Glutamatergic neuron (in vitro differentiated cells): ENCODE results near the gene ANKRD10. TPM values are rescaled to one million over a fixed set of nuclear protein-coding genes. Genes with fewer than 3 reads are reported as not detected.

ENCODE experiments used
- DNase-seq: peaks from one replicate; pipeline ENCODE4 v3.0.0; 2022
- H3K27ac Mint-ChIP-seq: one replicate; pipeline ENCODE4 v1.8.0; 2020; ENCODE audit warnings: mild to moderate bottlenecking, mixed read lengths, inconsistent platforms; ENCODE audit not compliant: unreplicated experiment
- H3K27me3 Mint-ChIP-seq: one replicate; pipeline ENCODE4 v1.8.0; 2020; ENCODE audit warnings: mild to moderate bottlenecking, moderate library complexity, mixed read lengths, inconsistent platforms; ENCODE audit not compliant: unreplicated experiment
- H3K36me3 Mint-ChIP-seq: one replicate; pipeline ENCODE4 v1.8.0; 2020; ENCODE audit warnings: mild to moderate bottlenecking, mixed read lengths, inconsistent platforms; ENCODE audit not compliant: unreplicated experiment
- H3K4me1 Mint-ChIP-seq: one replicate; pipeline ENCODE4 v1.8.0; 2020; ENCODE audit warnings: mild to moderate bottlenecking, low read depth, mixed read lengths, inconsistent platforms; ENCODE audit not compliant: unreplicated experiment
- H3K4me3 Mint-ChIP-seq: one replicate; pipeline ENCODE4 v1.8.0; 2020; ENCODE audit warnings: mild to moderate bottlenecking, mixed read lengths, inconsistent platforms; ENCODE audit not compliant: unreplicated experiment
- H3K9me3 Mint-ChIP-seq: one replicate; pipeline ENCODE4 v1.8.0; 2020; ENCODE audit warnings: mild to moderate bottlenecking, moderate library complexity, mixed read lengths, inconsistent platforms; ENCODE audit not compliant: unreplicated experiment
- total RNA-seq: library from RNA; stranded (reverse); fragmentation: NEBNext Ultra II Directional; extraction: Animal tissue kit (Norgen Biotek cat#: 25700); gene quantifications from one replicate; pipeline ENCODE4 v1.2.1, GENCODE V29; 2021; ENCODE audit not compliant: unreplicated experiment
- TF ChIP-seq, protein P1 (sequence below): fragments of 200-600 bp; sonication (generic); IDR thresholded peaks from one replicate; pipeline ENCODE4 v1.5.0; 2021; ENCODE audit not compliant: partially characterized antibody, unreplicated experiment

The ANKRD10 gene
- total RNA-seq, 1 donor from 2014 or later: 188 TPM

DNA sequence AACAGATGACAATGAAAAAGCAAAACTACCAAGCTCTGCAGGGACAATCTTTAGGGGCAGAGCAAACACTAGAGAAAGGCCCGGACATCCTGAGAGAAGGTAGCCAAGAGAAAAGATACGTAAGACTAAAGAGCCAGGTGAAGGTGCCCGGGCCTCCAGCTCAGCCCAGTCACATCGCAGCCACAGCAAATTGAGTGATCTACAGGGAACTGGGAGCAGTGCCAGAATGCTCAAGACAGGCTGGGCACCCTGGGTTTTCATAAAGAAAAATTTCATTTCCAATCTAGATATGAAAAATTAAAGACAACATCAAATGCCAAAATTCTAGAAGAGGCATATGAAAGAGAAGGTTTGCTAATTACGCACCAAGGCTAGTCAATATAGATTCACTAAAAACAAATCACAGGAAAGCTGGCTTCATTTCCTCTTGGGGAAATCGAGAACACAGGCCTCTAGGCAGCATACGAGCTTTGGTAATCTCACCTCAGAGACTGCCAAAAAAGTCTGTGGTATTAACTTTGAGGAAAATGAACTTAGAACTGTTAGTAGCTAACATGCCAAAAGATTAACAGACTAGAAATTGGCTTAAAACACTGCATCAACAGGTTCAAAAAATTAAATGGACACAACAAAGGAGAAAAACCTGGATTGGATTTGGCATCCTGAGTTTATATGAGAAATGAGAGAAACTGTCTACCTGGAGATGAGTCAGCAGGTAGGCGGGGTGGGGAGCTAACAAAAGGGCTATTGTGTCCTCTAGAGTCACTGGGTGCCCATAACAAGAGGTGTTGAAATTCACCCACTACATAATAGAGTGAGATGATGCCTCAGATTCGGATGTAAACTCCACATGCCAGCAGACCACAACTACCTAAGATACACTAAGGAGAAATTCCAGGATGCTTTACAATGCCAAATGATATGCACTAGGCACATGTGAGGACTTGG lies 6.6 kb downstream of the ANKRD10 start:
- DNase-seq: no peak
- H3K4me3 Mint-ChIP-seq: no peak overlapping the region

DNA sequence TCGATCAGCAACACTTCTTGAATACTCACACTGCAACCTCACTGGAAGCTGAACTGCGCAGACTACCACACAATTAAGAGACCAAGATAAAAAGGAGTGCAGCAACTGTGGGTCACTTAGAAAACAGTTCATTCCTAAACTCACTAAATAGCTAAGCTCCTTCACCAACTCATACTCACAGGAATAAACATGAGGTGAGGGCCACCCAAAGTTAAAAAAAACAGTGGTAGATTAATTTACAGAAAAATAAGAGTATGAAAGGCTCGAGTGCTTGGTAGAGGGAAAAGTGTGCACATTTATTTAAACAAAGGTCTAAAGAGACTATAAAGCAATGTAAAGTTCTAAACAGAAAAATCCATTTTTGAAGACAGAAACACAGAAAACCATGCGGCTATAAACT lies 7.6 kb downstream of the ANKRD10 start:
- no peak overlapping the region for H3K27ac Mint-ChIP-seq

More for the DNA sequence above, 6.6 kb downstream of the ANKRD10 start:
- TF ChIP-seq, protein P1, sequence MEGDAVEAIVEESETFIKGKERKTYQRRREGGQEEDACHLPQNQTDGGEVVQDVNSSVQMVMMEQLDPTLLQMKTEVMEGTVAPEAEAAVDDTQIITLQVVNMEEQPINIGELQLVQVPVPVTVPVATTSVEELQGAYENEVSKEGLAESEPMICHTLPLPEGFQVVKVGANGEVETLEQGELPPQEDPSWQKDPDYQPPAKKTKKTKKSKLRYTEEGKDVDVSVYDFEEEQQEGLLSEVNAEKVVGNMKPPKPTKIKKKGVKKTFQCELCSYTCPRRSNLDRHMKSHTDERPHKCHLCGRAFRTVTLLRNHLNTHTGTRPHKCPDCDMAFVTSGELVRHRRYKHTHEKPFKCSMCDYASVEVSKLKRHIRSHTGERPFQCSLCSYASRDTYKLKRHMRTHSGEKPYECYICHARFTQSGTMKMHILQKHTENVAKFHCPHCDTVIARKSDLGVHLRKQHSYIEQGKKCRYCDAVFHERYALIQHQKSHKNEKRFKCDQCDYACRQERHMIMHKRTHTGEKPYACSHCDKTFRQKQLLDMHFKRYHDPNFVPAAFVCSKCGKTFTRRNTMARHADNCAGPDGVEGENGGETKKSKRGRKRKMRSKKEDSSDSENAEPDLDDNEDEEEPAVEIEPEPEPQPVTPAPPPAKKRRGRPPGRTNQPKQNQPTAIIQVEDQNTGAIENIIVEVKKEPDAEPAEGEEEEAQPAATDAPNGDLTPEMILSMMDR: no peak
- peaks cover 2% of the 10 kb centered on the region for H3K9me3 Mint-ChIP-seq
- H3K27ac Mint-ChIP-seq: no peak overlapping the region
- peaks cover 5% of the 10 kb centered on the region for H3K36me3 Mint-ChIP-seq
- H3K27me3 Mint-ChIP-seq: no peaks in the 10 kb centered on the region
- peaks cover 28% of the 10 kb centered on the region for H3K4me1 Mint-ChIP-seq

DNA sequence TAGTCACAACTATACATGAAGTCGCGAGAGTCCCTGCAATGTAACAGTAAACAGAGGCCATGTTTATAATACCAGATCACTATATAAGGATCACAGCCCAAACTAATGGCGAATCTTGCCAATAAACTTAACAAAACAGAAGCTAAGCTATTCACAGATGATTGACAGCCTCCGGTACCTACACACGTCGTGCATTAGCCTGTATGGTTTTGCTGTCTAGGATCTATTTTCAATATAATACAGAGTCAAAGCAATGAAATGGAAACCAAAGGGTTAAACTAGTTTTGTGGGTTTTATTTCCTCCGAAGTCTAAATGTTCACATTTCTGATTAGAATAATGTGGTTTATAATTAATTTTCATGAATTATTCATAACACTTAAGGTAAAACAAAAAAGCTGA lies 10.1 kb downstream of the ANKRD10 start:
- Mint-ChIP-seq H3K27me3 (no peaks in the 10 kb centered on the region), H3K4me3 (no peak overlapping the region), H3K27ac (no peak overlapping the region), H3K4me1 (peaks cover 9% of the 10 kb centered on the region), H3K36me3 (peaks cover 5% of the 10 kb centered on the region), H3K9me3 (no peaks in the 10 kb centered on the region)
- no peak for DNase-seq
- TF ChIP-seq, protein P1: no peak

More for the DNA sequence above, 7.6 kb downstream of the ANKRD10 start:
- TF ChIP-seq, protein P1: no peak
- Mint-ChIP-seq H3K4me1 (peaks cover 22% of the 10 kb centered on the region), H3K4me3 (no peak overlapping the region), H3K27me3 (no peaks in the 10 kb centered on the region), H3K9me3 (no peaks in the 10 kb centered on the region), H3K36me3 (peaks cover 5% of the 10 kb centered on the region)
- no peak for DNase-seq

DNA sequence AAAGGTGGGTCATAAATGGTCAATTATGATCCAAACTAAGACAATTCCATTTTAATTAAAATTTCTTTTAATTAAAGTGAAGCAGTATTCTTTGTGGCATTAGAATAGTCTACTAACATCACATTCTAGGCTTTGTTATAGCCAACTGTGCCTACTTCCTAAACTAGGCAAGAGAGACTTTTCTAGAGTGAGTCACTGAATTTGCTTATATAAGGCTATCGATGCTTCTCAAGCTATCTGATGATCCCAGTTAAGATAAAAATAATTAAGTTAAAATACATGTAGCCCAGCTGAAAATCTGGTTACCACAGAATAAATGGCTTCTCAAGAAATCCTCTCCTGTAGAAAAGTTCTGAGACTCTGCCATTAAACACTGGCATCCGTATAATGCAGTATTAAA lies 12.5 kb downstream of the ANKRD10 start:
- Mint-ChIP-seq H3K4me1 (peaks cover 5% of the 10 kb centered on the region), H3K36me3 (peaks cover 5% of the 10 kb centered on the region), H3K27ac (no peak overlapping the region), H3K4me3 (no peak overlapping the region), H3K27me3 (no peaks in the 10 kb centered on the region), H3K9me3 (peaks cover 2% of the 10 kb centered on the region)
- DNase-seq: no peak
- TF ChIP-seq, protein P1: no peak

DNA sequence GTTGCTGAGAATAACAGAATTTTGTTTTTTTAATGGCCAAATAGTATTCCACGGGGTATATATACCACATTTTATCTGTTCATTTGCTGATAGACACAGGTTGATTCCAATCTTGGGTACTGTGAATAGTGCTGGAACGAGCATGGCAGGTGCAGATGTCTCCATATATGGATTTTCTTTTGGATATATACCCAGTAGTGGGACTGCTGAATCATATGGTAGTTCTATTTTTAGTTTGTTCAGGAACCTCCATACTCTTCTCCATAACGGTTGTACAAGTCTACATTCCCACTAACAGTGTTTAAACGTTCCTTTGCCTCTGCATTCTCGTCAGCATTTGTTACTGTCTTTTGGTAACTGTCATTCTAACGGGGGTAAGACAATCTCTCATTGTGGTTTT lies 17.3 kb downstream of the ANKRD10 start:
- no peak overlapping the region for H3K4me3 Mint-ChIP-seq
- TF ChIP-seq, protein P1: no peak
- H3K4me1 Mint-ChIP-seq: no peaks in the 10 kb centered on the region
- H3K9me3 Mint-ChIP-seq: peaks cover 4% of the 10 kb centered on the region
- no peaks in the 10 kb centered on the region for H3K36me3 Mint-ChIP-seq
- no peak for DNase-seq
- no peaks in the 10 kb centered on the region for H3K27me3 Mint-ChIP-seq
- H3K27ac Mint-ChIP-seq: no peak overlapping the region
